ENCODE results near the gene CKAP5. TPM values are rescaled to one million over a fixed set of nuclear protein-coding genes. Genes with fewer than 3 reads are reported as not detected.

The CKAP5 gene
- polyA plus RNA-seq, 1 of the 3 experiments (the other 2 are of a cell fraction) = 51.7 TPM

DNA sequence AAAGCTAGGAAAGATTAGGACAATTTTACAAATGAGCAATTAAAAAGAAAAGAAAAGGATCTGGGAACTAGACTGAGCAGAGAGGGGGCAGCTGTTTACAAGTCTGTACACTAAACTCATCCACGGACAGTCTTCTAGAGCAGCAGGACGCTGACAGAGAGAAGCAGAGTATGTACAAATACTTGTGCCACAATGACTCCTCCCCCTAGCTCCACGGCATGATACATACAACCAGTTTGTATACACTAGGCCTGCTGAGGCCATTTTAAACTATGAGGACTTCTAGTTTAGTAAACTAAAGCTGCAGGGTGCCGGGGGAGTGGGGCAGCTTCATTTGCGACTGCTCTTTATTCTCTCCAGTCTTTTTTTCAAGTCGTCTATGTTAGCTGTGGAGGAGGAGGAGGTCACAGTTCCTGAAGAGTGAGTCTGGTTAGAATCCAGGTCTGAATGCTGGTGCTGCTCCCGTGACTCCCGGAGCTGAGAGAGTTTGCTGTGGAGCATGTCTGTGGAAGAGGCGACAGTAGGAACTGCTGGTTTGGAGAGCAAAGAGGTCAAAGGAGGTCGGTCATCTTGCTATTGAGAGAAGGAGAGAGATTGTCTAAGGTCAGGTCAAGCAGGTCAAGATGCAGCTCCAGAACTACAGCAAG, 102.3 kb downstream of the CKAP5 start (continued):
- TF ChIP-seq, protein P1, sequence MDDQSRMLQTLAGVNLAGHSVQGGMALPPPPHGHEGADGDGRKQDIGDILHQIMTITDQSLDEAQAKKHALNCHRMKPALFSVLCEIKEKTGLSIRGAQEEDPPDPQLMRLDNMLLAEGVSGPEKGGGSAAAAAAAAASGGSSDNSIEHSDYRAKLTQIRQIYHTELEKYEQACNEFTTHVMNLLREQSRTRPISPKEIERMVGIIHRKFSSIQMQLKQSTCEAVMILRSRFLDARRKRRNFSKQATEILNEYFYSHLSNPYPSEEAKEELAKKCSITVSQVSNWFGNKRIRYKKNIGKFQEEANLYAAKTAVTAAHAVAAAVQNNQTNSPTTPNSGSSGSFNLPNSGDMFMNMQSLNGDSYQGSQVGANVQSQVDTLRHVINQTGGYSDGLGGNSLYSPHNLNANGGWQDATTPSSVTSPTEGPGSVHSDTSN (IDR thresholded peaks at IDR 0.05) = no peak
- TF ChIP-seq MXI1 (IDR thresholded peaks at IDR 0.05; ENCODE audit: low read depth, low read length) (no peak), GATA2 (CRISPR knock-in tag; IDR thresholded peaks at IDR 0.05) (no peak), TEAD4 (IDR thresholded peaks at IDR 0.05; ENCODE audit: borderline replicate concordance, insufficient read depth) (no peak), NFIC (IDR thresholded peaks at IDR 0.05; ENCODE audit: borderline replicate concordance) (no peak), EZH2phosphoT487 (IDR thresholded peaks at IDR 0.05; ENCODE audit: borderline replicate concordance, low read depth) (no peak)
- TF ChIP-seq, protein P2, sequence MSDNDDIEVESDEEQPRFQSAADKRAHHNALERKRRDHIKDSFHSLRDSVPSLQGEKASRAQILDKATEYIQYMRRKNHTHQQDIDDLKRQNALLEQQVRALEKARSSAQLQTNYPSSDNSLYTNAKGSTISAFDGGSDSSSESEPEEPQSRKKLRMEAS (IDR thresholded peaks at IDR 0.05; ENCODE audit: low read depth) = no peak

DNA sequence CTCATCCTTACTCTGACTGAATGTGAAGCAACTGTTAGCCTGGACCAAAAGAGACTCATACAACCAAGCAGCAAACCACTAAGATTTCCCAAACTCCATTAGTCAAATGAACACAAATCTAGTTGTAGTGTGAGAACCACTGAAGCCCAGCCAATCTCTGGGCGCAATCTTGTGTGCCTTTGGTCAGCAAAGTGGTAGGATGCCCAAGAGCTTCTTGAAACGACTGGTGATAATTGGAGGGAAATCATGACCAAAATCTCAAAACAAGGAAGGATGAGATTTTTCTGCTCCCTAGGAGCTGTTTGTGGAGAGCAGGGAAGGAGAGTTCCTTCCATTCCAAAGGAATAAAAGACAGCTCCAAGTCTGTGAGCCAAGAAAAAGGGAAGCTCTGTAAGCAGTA, 103.0 kb downstream of the CKAP5 start:
- no peaks in the 10 kb centered on the region for H3K27me3 ChIP-seq (ENCODE audit: insufficient read depth)
- H3K4me1 ChIP-seq (ENCODE audit: control insufficient read depth in 1 of 2, insufficient read depth in 2 of 2, low read depth in 1 of 2, low read length in 1 of 2) = no peaks in the 10 kb centered on the region
- H3F3A ChIP-seq (replicated peaks; ENCODE audit: insufficient read depth) = peaks cover 4% of the 10 kb centered on the region
- H3K9ac ChIP-seq = no peak overlapping the region
- POLR2A ChIA-PET = no interaction called here
- TF ChIP-seq JUND (IDR thresholded peaks at IDR 0.05) = no peak
- DNase-seq = no peak
- H3K79me2 ChIP-seq (ENCODE audit: insufficient read depth) = no peaks in the 10 kb centered on the region
- H3K36me3 ChIP-seq (replicated peaks in 1 of 2; ENCODE audit: control insufficient read depth in 1 of 2, insufficient read depth in 2 of 2, low read length in 1 of 2) = peaks cover 51 to 52% of the 10 kb centered on the region in 2 experiments
- H2AFZ ChIP-seq (ENCODE audit: low read depth) = no peak overlapping the region
- H3K4me2 ChIP-seq = no peak overlapping the region
- CTCF ChIA-PET = interaction anchor here (0.8 kb wide), 1 partner anchor 94 kb away, joined by 3 read pairs; no protein-coding TSS in a partner anchor
- 98% methylated on average over 2 of the region's 2 CpGs for WGBS (ENCODE audit: low lambda C conversion rate)
- H4K20me1 ChIP-seq (ENCODE audit: insufficient read depth) = no peaks in the 10 kb centered on the region
- no peak overlapping the region for H3K4me3 ChIP-seq (ENCODE audit: low read depth in 2 of 2, low read length in 1 of 2)
- no peak overlapping the region for H3K27ac ChIP-seq (ENCODE audit: low read depth in 2 of 2, low read length in 1 of 2)
- H3K9me3 ChIP-seq = no peaks in the 10 kb centered on the region
- H3K9me2 ChIP-seq = no peaks in the 10 kb centered on the region

DNA sequence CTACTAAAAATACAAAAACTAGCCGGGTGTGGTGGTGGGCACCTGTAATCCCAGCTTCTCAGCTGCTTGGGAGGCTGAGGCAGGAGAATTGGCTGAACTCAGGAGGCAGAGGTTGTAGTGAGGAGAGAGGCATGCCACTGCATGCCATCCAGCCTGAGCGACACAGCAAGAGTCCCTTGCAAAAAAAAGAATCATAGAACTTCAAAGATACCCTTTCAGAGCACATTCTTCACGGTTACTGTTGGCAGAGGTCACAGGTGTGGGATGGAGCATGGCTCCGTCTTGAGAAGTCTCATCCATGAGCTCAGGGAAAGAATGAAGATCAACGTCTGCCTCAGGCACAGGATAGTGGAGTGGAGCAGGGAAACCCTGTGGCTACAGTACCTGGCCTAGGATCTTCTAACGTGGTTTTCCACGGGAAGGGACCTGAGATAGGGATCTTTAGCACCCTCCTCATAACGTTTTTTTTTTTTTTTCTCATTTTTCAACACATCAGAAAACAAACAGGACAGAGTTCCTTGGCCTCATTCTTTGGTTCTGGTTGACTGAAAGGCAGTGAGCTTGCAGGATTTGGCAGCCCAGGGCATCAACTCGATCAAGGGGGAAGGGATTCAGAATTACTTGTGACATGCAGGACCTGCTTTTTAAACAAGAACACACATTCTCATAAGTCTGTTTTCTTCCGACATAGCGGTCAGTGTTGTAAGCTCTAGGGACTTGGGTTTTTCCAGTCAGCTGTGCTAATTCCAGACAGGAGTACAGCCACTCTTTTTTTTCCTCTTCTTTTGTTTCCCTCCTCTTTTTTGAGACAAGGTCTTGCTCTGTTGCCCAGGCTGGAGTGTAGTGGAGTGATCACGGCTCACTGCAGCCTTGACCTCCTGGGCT, 104.2 kb downstream of the CKAP5 start:
- 74% methylated on average over 12 of the region's 12 CpGs for WGBS (ENCODE audit: low lambda C conversion rate)
- H2AFZ ChIP-seq (ENCODE audit: low read depth) = no peak overlapping the region
- TF ChIP-seq NFIC (IDR thresholded peaks at IDR 0.05; ENCODE audit: borderline replicate concordance) (no peak), POLR2AphosphoS5 (IDR thresholded peaks at IDR 0.05; ENCODE audit: low read depth, low read length) (no peak), EP300 (IDR thresholded peaks at IDR 0.05; ENCODE audit: borderline replicate concordance in 1 of 2, low read depth in 1 of 2, low read length in 1 of 2) (no peak), MXI1 (IDR thresholded peaks at IDR 0.05; ENCODE audit: low read depth, low read length) (no peak), CHD2 (IDR thresholded peaks at IDR 0.05; ENCODE audit: low read length, partially characterized antibody) (no peak), SIN3A (IDR thresholded peaks at IDR 0.05; ENCODE audit: borderline replicate concordance, low read depth, low read length) (no peak), TCF12 (IDR thresholded peaks at IDR 0.05) (no peak), GABPA (IDR thresholded peaks at IDR 0.05; ENCODE audit: low read depth) (no peak), RCOR1 (IDR thresholded peaks at IDR 0.05; ENCODE audit: low read length) (no peak), SMC3 (IDR thresholded peaks at IDR 0.05; ENCODE audit: low read depth, low read length) (no peak)
- TF ChIP-seq, protein P3, sequence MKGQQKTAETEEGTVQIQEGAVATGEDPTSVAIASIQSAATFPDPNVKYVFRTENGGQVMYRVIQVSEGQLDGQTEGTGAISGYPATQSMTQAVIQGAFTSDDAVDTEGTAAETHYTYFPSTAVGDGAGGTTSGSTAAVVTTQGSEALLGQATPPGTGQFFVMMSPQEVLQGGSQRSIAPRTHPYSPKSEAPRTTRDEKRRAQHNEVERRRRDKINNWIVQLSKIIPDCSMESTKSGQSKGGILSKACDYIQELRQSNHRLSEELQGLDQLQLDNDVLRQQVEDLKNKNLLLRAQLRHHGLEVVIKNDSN (IDR thresholded peaks at IDR 0.05; ENCODE audit: borderline replicate concordance, low read depth) = no peak
- TF ChIP-seq, protein P2 (IDR thresholded peaks at IDR 0.05; ENCODE audit: low read depth) = no peak
- TF ChIP-seq, protein P4, sequence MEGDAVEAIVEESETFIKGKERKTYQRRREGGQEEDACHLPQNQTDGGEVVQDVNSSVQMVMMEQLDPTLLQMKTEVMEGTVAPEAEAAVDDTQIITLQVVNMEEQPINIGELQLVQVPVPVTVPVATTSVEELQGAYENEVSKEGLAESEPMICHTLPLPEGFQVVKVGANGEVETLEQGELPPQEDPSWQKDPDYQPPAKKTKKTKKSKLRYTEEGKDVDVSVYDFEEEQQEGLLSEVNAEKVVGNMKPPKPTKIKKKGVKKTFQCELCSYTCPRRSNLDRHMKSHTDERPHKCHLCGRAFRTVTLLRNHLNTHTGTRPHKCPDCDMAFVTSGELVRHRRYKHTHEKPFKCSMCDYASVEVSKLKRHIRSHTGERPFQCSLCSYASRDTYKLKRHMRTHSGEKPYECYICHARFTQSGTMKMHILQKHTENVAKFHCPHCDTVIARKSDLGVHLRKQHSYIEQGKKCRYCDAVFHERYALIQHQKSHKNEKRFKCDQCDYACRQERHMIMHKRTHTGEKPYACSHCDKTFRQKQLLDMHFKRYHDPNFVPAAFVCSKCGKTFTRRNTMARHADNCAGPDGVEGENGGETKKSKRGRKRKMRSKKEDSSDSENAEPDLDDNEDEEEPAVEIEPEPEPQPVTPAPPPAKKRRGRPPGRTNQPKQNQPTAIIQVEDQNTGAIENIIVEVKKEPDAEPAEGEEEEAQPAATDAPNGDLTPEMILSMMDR (IDR thresholded peaks at IDR 0.05) = no peak
- no peaks in the 10 kb centered on the region for H3K9me2 ChIP-seq
- no peak overlapping the region for H3K4me2 ChIP-seq
- H3K9ac ChIP-seq = no peak overlapping the region
- no peaks in the 10 kb centered on the region for H3K4me1 ChIP-seq (ENCODE audit: control insufficient read depth in 1 of 2, insufficient read depth in 2 of 2, low read depth in 1 of 2, low read length in 1 of 2)
- H3K9me3 ChIP-seq = no peaks in the 10 kb centered on the region
- H3K79me2 ChIP-seq (ENCODE audit: insufficient read depth) = no peaks in the 10 kb centered on the region
- no peak overlapping the region for H3K27ac ChIP-seq (ENCODE audit: low read depth in 2 of 2, low read length in 1 of 2)
- ChIA-PET POLR2A (no interaction called here), CTCF (no interaction called here)
- H3K4me3 ChIP-seq (ENCODE audit: low read depth in 2 of 2, low read length in 1 of 2) = no peak overlapping the region
- no peak for DNase-seq
- H4K20me1 ChIP-seq (ENCODE audit: insufficient read depth) = no peaks in the 10 kb centered on the region
- peaks cover 41 to 46% of the 10 kb centered on the region in 2 experiments for H3K36me3 ChIP-seq (replicated peaks in 1 of 2; ENCODE audit: control insufficient read depth in 1 of 2, insufficient read depth in 2 of 2, low read length in 1 of 2)
- H3K27me3 ChIP-seq (ENCODE audit: insufficient read depth) = no peaks in the 10 kb centered on the region
- peaks cover 4% of the 10 kb centered on the region for H3F3A ChIP-seq (replicated peaks; ENCODE audit: insufficient read depth)

All from SK-N-SH (cell line).